Measurements from ENCODE around the gene ERVW-1. TPM values are rescaled to one million over a fixed set of nuclear protein-coding genes. Genes with fewer than 3 reads are reported as not detected.
"Not testable (repeated sequence)": the region's sequence is repeated elsewhere in the genome, so short reads cannot be mapped to it uniquely, and the experiment has no call there.

The ERVW-1 gene
- total and polyA plus RNA-seq, 2 of the 13 experiments (the other 11 are each of a cell fraction or from before 2014, with no cell fraction given) = not detected

- TF ChIP-seq PAXIP1 (CRISPR knock-in tag; conservative IDR thresholded peaks at IDR 0.05) (peak; percentile 78), FOXK2 (IDR thresholded peaks at IDR 0.05) (0 out of 2 replicates have a peak, but pooled peaks have one; percentile 23), NR2C2 (CRISPR knock-in tag; IDR thresholded peaks at IDR 0.05; ENCODE audit: borderline replicate concordance) (0 out of 2 replicates have a peak, but pooled peaks have one; percentile 30), CREM (IDR thresholded peaks at IDR 0.05) (0 out of 2 replicates have a peak, but pooled peaks have one; percentile 18), ZMYM2 (CRISPR knock-in tag; IDR thresholded peaks at IDR 0.05) (peak; percentile 59; the same call in 1 of the 2 replicates), NR2F1 (CRISPR knock-in tag; IDR thresholded peaks at IDR 0.05) (0 out of 4 replicates have a peak, but pooled peaks of 1 of the 2 experiments have one; percentile 13), ZMYM4 (CRISPR knock-in tag; IDR thresholded peaks at IDR 0.05) (peak; percentile 17; the same call in 1 of the 2 replicates), EP300 (IDR thresholded peaks at IDR 0.05; ENCODE audit: low read depth in 2 of 2, low read length in 2 of 2) (0 out of 4 replicates have a peak, but pooled peaks of 1 of the 2 experiments have one; percentile 11), SOX5 (CRISPR knock-in tag; IDR thresholded peaks at IDR 0.05; ENCODE audit: borderline replicate concordance) (peak; percentile 55; the same call in 1 of the 2 replicates), ESRRA (CRISPR knock-in tag; IDR thresholded peaks at IDR 0.05; ENCODE audit: low read depth) (0 out of 2 replicates have a peak, but pooled peaks have one; percentile 49)
- not testable (repeated sequence) for TF ChIP-seq CREM (CRISPR knock-in tag; IDR thresholded peaks at IDR 0.05); EP300 (CRISPR knock-in tag; IDR thresholded peaks at IDR 0.05; ENCODE audit: borderline replicate concordance)
Measured at GRCh38 chr7:92442720-92443119, 35.0 kb downstream of the ERVW-1 start (continued).
